Activated T-cell treated with anti-CD3 and anti-CD28 coated beads, Interleukin-2, amount 50 U/mL, for 48 hours (primary cell): Measurements from ENCODE around the gene UMPS.

Source experiments
- DNase-seq, 2 experiments: peaks; one replicate each; pipeline ENCODE4 v3.0.0-alpha.2; 2020

Gene UMPS

GRCh38 chr3:124764746-124765145, 34.5 kb downstream of the UMPS start:
- DNase-seq = no peak

- no peak for DNase-seq
These were observed 35.1 kb downstream of the UMPS start for GRCh38 chr3:124765197-124765840.

- DNase-seq = no peak
These were observed 36.2 kb downstream of the UMPS start for GRCh38 chr3:124766113-124767095.

GRCh38 chr3:124767264-124767663, 37.0 kb downstream of the UMPS start:
- DNase-seq = no peak

GRCh38 chr3:124767691-124768090, 37.4 kb downstream of the UMPS start:
- DNase-seq = no peak

GRCh38 chr3:124768812-124769211, 38.6 kb downstream of the UMPS start:
- DNase-seq = peak; percentile 35 to 42

- DNase-seq = no peak
These were observed 39.2 kb downstream of the UMPS start for GRCh38 chr3:124769462-124769861.

- DNase-seq = no peak
These were observed 40.3 kb downstream of the UMPS start for GRCh38 chr3:124770336-124771082.

GRCh38 chr3:124771083-124771445, 40.8 kb downstream of the UMPS start:
- no peak for DNase-seq

- DNase-seq = no peak
These were observed 42.0 kb downstream of the UMPS start for GRCh38 chr3:124772081-124772831.

GRCh38 chr3:124773351-124774326, 43.4 kb downstream of the UMPS start:
- no peak for DNase-seq

GRCh38 chr3:124774327-124774718, 44.1 kb downstream of the UMPS start:
- DNase-seq = no peak

- DNase-seq = no peak
These were observed 44.7 kb downstream of the UMPS start for GRCh38 chr3:124774841-124775402.

GRCh38 chr3:124775877-124776276, 45.6 kb downstream of the UMPS start:
- no peak for DNase-seq

GRCh38 chr3:124776856-124777255, 46.6 kb downstream of the UMPS start:
- no peak for DNase-seq

GRCh38 chr3:124777762-124778470, 47.7 kb downstream of the UMPS start:
- DNase-seq = no peak

GRCh38 chr3:124779116-124779515, 48.9 kb downstream of the UMPS start:
- no peak for DNase-seq

GRCh38 chr3:124779751-124780191, 49.5 kb downstream of the UMPS start:
- no peak for DNase-seq

- no peak for DNase-seq
These were observed 50.1 kb downstream of the UMPS start for GRCh38 chr3:124780356-124780755.

- DNase-seq = no peak
These were observed 50.7 kb downstream of the UMPS start for GRCh38 chr3:124780761-124781475.
